ENCODE measurements around the gene NPHP4.

GRCh38 chr1:5861871-5862825 is 130.1 kb downstream of the NPHP4 start:
- no peak for TF ChIP-seq CTCF (IDR thresholded peaks at IDR 0.05)
- no peak for TF ChIP-seq POLR2AphosphoS5 (IDR thresholded peaks at IDR 0.05; ENCODE audit: insufficient read depth in 1 of 2, low read depth in 1 of 2)
- no peak for TF ChIP-seq POLR2A (IDR thresholded peaks at IDR 0.05)
